Measurements from ENCODE around the gene ARID1B.

The ARID1B gene

DNA sequence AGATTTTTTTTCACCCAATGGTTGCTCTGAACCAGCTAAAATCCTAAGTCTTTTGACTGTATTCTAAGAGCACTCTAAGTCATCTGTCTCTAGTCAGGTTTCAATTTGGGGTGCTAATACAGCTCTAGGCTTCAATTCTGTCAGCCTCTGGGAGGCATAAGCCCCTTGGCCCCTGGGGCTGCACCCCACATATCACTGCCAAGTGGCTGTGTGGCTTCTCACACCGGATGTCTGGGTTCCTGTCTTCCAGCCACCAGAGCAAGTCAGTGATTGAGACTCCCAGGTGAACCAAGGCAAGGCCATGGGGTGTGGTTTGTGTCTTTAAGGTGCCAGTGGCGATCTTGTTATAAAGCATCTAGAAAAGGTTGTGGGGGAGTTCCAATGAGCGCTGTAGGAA, 409.6 kb downstream of the ARID1B start:
- DNase-seq (ENCODE audit: low spot score) = no peak
- TF ChIP-seq, protein P1, sequence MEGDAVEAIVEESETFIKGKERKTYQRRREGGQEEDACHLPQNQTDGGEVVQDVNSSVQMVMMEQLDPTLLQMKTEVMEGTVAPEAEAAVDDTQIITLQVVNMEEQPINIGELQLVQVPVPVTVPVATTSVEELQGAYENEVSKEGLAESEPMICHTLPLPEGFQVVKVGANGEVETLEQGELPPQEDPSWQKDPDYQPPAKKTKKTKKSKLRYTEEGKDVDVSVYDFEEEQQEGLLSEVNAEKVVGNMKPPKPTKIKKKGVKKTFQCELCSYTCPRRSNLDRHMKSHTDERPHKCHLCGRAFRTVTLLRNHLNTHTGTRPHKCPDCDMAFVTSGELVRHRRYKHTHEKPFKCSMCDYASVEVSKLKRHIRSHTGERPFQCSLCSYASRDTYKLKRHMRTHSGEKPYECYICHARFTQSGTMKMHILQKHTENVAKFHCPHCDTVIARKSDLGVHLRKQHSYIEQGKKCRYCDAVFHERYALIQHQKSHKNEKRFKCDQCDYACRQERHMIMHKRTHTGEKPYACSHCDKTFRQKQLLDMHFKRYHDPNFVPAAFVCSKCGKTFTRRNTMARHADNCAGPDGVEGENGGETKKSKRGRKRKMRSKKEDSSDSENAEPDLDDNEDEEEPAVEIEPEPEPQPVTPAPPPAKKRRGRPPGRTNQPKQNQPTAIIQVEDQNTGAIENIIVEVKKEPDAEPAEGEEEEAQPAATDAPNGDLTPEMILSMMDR (IDR thresholded peaks at IDR 0.05; ENCODE audit: extremely low read depth, missing control alignments) = no peak

DNA sequence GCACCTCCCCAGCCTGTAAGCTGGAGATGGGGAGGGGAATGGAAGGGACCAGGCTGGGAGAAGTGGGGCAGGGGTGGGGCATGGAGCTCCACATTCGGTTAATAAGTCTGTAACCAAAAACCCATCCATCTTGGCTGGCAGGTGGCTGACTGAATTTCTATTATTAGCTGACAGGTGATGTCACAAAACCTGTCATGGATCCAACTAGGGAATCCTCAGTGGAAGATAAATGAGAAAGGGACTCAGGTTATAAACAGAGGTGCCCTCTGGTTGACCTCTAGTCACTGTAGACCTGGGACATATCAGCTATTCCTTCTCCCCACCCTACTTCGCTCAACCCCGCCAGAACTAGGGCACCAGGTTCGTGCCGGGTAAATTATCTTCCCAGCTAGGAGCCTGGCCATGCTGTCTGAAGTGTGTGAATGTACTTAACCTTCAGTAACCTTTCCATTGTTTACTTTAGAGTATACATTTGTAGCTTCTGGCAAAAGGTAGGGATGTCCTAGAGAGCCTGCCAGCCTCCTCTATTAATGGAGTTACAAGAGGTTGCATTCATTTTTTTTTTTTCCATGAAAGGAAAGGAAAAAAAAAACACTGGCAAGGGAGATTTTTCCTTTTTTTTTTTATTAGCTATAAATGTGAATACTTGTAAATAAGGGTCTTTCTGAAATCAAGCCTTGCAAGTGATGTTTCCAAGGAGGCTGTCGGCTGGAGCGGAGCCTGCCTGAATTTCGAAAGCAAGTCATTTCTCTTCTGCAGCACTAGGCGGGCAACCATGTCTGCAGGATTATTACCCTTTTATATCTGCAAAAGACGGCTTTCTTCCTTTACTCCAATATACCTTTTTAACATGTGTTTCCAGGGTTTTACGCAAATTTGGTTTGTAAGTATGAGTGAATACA, 410.3 kb downstream of the ARID1B start:
- TF ChIP-seq, protein P1 (IDR thresholded peaks at IDR 0.05; ENCODE audit: extremely low read depth, missing control alignments) = no peak
- DNase-seq (ENCODE audit: low spot score) = no peak

DNA sequence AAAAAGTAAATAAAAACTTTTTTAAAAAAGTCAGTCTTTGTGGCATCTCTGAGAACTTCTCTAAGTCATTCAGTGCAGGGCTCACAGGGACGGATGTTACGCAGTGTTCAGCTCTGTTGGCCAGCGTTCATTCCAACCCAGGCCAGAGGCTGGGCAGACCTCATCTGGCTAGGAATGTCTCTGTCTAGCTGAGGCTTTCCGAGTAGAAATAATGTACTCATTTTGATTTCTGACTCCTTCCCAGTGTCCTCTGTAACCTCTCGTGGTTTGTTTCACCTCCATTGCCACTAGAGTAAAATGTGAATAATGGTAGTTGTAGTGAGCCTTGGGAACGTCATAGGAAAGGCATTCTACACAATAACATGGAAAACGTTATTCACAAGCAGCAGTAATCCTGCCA, 411.0 kb downstream of the ARID1B start:
- TF ChIP-seq, protein P1 (IDR thresholded peaks at IDR 0.05; ENCODE audit: extremely low read depth, missing control alignments) = no peak
- DNase-seq (ENCODE audit: low spot score) = no peak

DNA sequence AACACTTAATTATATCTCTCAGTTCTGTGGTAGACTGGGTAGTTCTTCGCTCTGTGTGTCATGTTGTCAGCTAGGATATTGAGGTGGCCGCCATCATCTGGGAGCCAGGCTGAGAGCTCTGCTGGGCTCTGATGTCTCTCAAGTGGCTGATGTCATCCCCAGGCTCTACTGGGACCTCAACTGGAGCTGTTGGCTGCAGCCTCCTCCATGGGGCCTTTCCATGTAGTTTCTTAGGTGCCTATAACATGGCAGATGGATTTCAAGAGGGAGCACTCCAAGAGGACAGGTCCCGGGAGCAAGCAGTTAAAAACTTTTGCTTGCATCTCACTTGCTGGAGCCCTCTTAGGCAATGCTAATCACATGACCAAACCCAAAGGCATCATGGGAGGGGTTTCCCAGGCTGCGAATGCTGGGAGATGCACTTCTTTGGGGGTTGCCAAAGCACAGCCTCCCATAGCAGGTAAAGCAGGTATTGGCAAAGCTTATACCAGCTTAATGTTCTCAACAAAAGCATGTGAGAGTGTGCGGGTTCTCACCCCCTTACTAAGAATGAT, 416.3 kb downstream of the ARID1B start:
- no peak for DNase-seq (ENCODE audit: low spot score)

DNA sequence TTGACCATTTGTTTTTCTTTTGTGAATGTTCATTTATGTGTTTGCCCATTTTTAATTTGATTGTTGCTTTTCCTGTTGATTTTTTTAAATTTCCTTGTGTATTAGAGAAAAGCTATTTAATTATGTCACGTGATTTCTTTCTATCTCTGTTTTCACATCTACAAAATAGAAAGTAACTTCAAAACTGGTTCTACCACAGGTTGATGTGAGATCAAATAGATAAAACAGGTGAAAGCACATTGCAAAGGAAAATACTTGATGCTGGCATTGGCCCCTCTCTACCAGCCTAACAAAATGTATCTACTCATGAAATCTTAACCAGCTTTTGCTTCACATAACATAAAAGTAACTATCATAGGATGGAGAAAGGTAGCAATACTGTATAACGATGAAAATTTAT, 416.9 kb downstream of the ARID1B start:
- TF ChIP-seq, protein P1 (IDR thresholded peaks at IDR 0.05; ENCODE audit: extremely low read depth, missing control alignments) = no peak

More for the DNA sequence above, 416.3 kb downstream of the ARID1B start:
- TF ChIP-seq, protein P1 (IDR thresholded peaks at IDR 0.05; ENCODE audit: extremely low read depth, missing control alignments) = no peak

DNA sequence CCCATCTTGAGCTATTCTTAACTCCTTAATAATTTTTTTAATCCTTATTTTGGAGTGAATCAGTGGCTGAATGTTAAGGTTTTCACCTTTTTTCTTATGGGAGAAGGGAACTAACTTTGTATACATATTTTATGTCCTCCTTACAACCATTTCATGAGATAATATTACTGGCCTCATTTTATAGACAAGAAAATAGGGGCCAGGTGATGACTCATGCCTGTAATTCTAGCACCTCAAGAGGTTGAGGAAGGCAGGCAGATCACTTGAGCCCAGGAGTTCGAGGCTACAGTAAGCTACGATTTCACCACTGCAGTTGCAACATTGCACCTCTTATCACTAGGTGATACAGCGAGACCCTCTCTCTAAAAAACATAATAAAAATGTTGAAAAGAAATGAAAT, 417.5 kb downstream of the ARID1B start:
- TF ChIP-seq, protein P1 (IDR thresholded peaks at IDR 0.05; ENCODE audit: extremely low read depth, missing control alignments) = no peak
- DNase-seq (ENCODE audit: low spot score) = no peak

More for the DNA sequence above, 416.9 kb downstream of the ARID1B start:
- DNase-seq (ENCODE audit: low spot score) = no peak

DNA sequence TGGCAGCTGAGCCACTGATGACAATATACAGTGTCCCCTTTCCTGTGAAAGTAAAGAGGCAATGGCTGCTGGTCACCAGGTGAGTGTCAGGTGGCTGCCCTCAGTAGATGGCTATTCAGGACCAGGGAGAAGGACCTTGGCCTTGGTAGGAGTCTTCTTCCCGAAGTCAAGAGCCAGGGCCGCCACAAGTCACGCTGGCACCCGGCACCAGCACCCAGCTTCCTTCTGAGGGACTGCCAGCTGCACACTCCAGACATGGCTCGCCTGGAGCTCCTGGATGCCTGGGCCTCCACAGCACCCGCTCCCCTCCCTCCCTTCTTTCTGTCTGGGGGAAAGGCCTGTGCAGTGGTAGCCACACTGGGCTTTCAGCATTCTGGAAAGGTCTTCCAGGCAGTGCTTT, 419.2 kb downstream of the ARID1B start:
- DNase-seq (ENCODE audit: low spot score) = no peak
- TF ChIP-seq, protein P1 (IDR thresholded peaks at IDR 0.05; ENCODE audit: extremely low read depth, missing control alignments) = no peak
